Stimulated activated CD4-positive, alpha-beta T cell treated with anti-CD3 and anti-CD28 coated beads, Interleukin-15, amount 100 ng/mL, for 48 hours (primary cell): Measurements from ENCODE around the gene PIEZO2.
"Not testable (repeated sequence)": the region's sequence is repeated elsewhere in the genome, so short reads cannot be mapped to it uniquely, and the experiment has no call there.

Source experiments
- DNase-seq, 2 donors: peaks; one replicate each; pipeline ENCODE4 v3.0.0-alpha.2; 2020; ENCODE audit warnings: low read depth in 2 of 2

PIEZO2 gene

GRCh38 chr18:10846657-10847407, 302.5 kb downstream of the PIEZO2 start:
- no peak for DNase-seq

GRCh38 chr18:10846035-10846434, 303.3 kb downstream of the PIEZO2 start:
- not testable (repeated sequence) for DNase-seq

- no peak for DNase-seq
Measured at GRCh38 chr18:10843565-10843964, 305.8 kb downstream of the PIEZO2 start.

- DNase-seq, result no peak
Measured at GRCh38 chr18:10842861-10843260, 306.5 kb downstream of the PIEZO2 start.

GRCh38 chr18:10842371-10842770, 307.0 kb downstream of the PIEZO2 start:
- no peak for DNase-seq

DNA sequence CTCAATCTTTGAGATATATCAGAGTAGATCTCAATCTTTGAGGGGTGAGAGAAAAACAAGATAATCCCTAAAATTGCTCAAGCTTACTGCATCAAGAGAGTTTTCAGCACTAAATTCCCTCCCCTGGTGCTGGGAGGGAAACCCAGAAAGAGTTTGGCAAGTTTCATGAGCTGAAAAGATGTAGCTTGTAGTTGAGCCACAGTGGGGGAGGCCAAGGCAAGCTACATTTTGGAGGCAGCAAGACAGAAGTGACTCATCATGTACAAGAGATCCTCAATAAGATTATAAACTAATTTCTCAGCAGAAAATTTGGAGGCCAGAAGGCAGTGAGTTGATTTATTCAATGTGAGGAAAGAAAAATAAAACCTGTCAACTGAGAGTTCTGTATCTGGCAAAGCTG, 308.2 kb downstream of the PIEZO2 start:
- DNase-seq, result no peak

GRCh38 chr18:10840743-10841142, 308.6 kb downstream of the PIEZO2 start:
- DNase-seq, result no peak

- DNase-seq, result no peak
Measured at GRCh38 chr18:10839421-10839820, 309.9 kb downstream of the PIEZO2 start.

DNA sequence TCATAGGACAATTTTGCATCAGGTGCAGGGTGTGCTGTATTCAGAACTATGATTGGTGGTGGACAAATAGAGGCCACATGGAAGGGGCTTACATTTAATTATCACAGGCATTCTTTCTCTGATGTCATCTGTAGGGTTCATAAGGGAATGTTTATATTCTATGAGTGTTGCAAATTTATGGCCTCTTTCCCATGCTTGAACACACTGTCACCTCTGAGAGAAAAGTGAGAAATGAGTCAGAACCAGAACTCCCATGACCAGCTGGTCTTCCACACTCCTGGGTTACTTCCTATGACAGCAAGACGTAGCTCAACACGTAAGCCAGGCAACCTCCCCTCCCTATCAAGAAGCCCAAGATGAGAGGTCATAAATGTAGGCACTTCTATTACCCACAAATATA, 310.8 kb downstream of the PIEZO2 start:
- DNase-seq, result no peak

GRCh38 chr18:10834128-10834815, 315.1 kb downstream of the PIEZO2 start:
- DNase-seq, result no peak

DNA sequence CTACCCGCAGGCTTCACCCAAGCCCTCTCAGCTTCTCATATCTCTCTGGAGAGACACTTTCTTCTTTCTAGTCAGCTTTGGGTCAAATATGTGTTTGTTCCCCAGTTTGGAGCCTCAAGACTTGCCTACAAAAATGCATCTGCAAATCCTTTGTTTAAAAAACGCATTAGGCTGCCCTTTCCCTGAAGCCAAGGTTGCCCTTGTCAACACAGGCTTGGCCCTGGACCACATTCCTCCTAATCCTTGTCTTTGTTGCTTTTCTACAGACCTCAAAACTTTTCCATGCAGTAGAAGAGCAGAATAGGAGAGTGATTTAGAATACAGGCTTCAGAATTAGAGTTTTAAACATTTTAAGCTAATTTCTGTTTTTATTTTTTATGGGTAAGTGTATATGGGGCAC, 315.7 kb downstream of the PIEZO2 start:
- no peak for DNase-seq

GRCh38 chr18:10826400-10826799, 323.0 kb downstream of the PIEZO2 start:
- DNase-seq, result no peak

DNA sequence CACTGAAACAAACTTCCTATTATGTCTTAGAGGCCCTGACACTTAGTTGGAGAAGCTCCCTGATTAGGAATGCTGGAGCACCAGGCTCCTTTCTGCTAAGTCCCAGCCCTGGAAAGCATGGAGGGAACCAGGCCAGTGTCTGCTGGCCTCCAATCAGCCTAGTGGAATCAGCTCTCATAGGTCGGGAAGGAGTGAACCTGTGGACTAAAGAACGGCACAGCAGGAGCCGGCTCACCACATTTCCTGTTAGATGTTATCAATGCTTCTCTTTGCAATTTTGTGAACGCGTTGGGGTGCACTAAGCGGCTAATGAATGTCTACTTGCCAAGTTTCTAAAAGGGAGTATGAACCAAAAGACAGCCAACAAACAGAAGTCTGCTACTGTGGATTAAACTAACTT, 326.9 kb downstream of the PIEZO2 start:
- no peak for DNase-seq

DNA sequence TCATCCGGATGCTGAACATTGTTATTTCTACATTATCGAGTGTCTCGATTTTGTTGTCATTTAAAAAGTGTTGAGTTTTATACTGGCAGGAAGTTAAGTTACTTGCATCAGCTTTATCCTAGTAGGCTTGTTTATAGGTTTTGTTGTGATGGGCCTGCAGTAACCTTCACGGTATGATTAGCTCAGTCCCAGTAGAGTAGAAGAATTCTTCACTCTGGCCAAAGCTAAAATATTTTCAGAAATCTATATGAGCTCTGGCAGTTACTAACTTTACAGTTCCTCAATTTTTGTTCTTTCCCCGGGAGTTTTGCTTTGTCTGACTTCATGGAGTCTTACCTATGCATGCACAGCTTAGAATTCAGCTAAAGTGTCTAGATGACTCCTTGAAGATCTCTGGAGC, 328.7 kb downstream of the PIEZO2 start:
- no peak for DNase-seq

- DNase-seq, result no peak
Measured at GRCh38 chr18:10814336-10814735, 335.0 kb downstream of the PIEZO2 start.

- DNase-seq, result no peak
Measured at GRCh38 chr18:10805587-10806118, 343.7 kb downstream of the PIEZO2 start.

DNA sequence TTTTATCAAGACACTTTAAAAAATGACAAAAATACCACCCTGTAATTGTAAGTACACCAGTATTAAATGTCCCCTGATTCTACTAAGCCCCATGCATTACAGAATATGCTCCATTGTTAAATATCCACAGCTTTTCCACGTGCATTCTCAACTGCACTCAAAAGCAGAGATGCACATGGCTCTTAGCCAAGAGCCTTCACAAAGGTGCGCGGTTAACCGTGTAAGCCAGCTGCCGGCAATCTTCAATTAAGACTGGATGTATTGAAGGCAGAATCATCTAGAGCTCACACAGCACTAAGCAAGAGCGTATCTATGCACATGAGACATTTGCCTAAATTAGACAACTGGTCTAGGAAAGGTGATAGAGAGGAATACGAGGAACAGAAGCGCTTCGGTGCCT, 345.2 kb downstream of the PIEZO2 start:
- DNase-seq, result no peak

DNA sequence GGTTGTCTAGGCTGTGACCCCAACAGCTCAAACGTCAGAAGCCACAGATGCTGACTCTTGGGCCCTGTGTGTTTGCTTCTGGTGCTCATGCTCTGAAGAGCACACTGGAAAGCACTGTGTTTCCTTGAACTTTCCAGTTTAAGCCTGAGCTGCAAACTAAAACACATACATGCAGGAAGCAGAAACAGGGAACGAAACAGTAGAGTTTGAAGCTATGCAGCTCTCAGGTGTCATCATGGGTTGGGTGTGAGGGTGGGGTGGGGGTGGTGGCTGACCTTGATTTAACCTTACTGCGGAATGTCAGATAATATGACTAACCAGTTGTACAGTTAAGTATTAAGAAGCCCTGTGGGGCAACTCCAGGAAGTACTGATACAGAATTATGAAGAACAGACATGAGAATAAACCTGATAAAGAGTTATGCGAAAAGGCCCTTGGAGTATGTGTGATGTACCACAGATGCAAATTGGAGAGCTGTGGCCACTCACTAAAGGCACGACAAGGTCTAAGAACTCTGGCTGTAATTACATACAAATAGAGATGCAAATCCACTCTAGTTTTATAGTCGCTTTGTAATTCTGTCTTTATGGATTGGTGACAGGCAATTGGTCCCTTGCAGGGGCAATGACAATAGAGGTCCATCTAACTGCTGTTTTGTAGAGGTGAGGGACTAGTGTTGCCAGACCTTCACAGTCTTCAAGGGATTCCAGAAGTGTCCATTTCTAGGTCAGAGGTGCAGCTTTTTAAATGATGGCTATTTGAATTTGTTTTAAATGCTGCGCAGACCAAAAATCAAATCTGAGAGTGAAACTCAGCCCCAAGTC, 350.4 kb downstream of the PIEZO2 start:
- DNase-seq, result no peak

- no peak for DNase-seq
Measured at GRCh38 chr18:10797896-10798295, 351.5 kb downstream of the PIEZO2 start.

DNA sequence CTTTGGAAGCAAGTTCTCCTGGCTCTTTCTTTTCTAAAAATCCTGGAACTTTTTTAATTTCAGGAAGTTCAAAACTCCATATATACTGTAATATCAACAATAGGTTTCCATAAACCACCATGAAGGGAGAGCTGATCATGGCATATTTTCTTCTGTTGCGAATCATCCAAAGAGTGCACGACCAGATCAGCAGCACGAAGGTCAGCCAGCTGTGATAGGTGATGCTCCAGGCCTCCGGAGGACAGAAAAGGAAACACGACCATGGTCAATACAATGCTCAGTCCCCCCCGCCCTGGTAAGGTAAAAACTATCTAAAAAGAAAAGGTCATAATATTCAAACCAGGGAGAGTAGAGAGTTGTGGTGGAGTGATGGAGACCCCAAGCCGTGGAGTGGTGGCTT, 354.6 kb downstream of the PIEZO2 start:
- no peak for DNase-seq

DNA sequence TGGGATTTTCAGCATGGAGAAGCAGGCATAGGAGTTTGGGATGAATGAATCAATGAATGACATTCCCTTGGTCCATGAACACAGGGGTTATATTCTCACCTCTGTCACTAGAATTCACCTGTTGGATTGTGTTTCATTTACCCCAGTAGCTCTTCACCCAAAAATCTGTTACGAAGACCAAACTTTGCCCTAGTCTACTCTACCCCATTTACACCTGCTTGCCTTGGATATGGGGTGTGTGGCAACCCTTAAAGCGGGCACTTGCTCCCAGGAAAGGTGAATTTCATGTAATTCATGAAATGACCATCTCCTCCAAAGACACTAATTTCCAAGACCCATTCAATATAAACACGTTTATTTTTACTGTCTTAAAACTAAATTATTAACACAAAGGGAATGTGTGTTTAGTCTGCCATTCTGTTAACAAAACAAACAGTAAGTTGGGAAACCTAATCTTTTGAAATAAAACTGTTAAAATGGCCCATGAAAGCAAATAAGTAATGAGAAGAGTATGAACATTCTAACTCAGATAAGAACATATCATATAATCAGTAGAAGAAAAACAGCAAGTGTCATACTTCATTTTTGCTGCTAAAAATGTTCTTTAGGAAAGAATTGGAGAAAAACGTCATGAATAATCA, 355.5 kb downstream of the PIEZO2 start:
- DNase-seq, result no peak

DNA sequence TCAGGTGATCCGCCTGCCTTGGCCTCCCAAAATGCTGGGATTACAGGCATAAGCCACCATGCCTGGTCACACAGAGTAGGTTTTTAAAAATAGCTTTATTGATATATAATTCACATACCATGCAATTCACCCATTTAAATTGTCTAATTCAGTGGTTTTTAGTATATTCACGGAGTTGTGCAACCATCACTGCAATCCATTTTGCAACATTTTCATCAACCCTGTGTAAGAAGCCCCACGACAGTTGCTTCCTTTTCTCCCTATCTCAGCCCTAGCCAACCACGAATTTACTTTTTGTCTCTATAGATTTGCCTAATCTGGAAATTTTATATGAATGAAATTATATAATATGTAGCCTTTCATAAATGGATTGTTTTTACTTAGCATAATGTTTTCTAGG, 357.2 kb downstream of the PIEZO2 start:
- no peak for DNase-seq
